Left cardiac atrium (tissue), 4 donors: ENCODE results near the gene MAP7. TPM values are rescaled to one million over a fixed set of nuclear protein-coding genes. Genes with fewer than 3 reads are reported as not detected.
"Not testable (repeated sequence)": the region's sequence is repeated elsewhere in the genome, so short reads cannot be mapped to it uniquely, and the experiment has no call there.

Source experiments
- ATAC-seq, 2 donors: fragments of 200-7000 bp; cut with Tn5 transposase; one replicate each; pipeline ENCODE4 v1.9.1; 2020; ENCODE audit warnings: mild to moderate bottlenecking in 2 of 2, moderate library complexity in 2 of 2
- DNase-seq: peaks from one replicate; pipeline ENCODE4 v3.0.0-alpha.2; 2020
- intact Hi-C, 2 donors: fragments of 100-400 bp; cut with DNase I; formaldehyde crosslinking; loops; one replicate each; pipeline versions ENCODE4 v1.14.1 to v1.15.1; 2022 to 2023
- long read RNA-seq: library from polyadenylated mRNA; unstranded; transcript quantifications from one replicate; pipeline ENCODE4 v2.0.0, GENCODE V29; 2021
- total RNA-seq, 2 donors: library from RNA; stranded (reverse); fragmentation: NEBNext Ultra II Directional; extraction: Animal tissue kit (Norgen Biotek cat#: 25700); gene quantifications; one replicate each; pipeline ENCODE4 v1.2.1, GENCODE V29; 2021
- donor health status: DM: no; HTN: yes; CAD: no.
- donor health status: DM: no; HTN: yes; CAD: no; lungs with severe emphysema.
- donor health status: DM: yes; HTN: yes; CAD: no.
- donor health status: Dilated cardiomyopathy.

The MAP7 gene
- total RNA-seq = 1 to 10 TPM; 2.2 to 2.3 TPM
- long read RNA-seq, full-length matches to known transcripts = 3 of 6 reads
- long read RNA-seq, partial matches to known transcripts = 2 of 6 reads
- long read RNA-seq, other reads (novel, unspliced or antisense) = 1 of 6 reads

- ATAC-seq (peak; percentile 87 to 95), DNase-seq (peak; percentile 64)
- intact Hi-C loops = no loop called here
These were observed at the start of gene MAP7 for GRCh38 chr6:136550330-136551071. TSS of gene MAP7 (minus strand) at chr6:136550422. CDS start at chr6:136550408, 14 bp downstream.

- intact Hi-C loops = no loop called here
- ATAC-seq = no peak
- DNase-seq = no peak
These were observed 49.2 kb upstream of the MAP7 start for GRCh38 chr6:136599329-136600011.

- ATAC-seq (no peak), DNase-seq (no peak)
- intact Hi-C loops = no loop called here
These were observed 47.8 kb upstream of the MAP7 start for GRCh38 chr6:136598048-136598447.

GRCh38 chr6:136594671-136595070 lies 44.4 kb upstream of the MAP7 start:
- no peak for DNase-seq
- ATAC-seq = no peak
- intact Hi-C loops = no loop called here

DNA sequence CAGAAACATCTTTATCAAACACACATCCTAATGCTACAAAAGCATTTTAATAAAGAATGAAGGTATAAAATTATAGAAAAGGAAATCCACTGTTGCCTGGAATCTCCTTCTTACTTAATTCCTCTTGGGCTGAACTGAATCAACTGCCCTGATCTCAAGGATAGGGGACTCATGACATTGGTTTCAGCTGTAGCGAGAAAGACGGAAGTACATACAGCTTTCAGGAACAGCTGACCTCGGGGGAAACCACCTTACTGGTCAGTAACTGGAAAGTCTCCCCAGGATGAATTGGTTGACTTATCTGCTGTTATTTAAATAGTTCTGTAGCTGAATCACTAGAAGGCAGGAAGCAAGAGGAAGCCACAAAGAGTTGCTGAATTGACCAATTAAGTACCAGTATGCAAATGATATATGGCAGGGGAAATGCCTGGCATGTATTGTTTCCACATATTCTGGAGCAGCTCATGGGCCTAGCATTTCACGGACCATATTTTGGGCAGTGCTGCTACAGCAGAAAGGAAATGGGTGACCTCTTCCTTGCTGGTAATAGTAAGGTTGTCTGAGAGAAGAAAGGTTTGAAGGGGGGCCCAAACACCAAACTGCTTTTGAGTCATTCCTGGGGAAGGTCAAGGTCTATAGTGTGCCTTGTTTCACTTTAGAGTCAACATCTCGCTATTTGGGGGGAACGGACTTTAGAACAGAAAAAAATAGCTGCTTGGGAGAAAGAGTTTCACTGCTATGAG lies 43.7 kb upstream of the MAP7 start:
- intact Hi-C loops = no loop called here
- peak; percentile 65 to 82 for ATAC-seq
- DNase-seq = no peak

DNA sequence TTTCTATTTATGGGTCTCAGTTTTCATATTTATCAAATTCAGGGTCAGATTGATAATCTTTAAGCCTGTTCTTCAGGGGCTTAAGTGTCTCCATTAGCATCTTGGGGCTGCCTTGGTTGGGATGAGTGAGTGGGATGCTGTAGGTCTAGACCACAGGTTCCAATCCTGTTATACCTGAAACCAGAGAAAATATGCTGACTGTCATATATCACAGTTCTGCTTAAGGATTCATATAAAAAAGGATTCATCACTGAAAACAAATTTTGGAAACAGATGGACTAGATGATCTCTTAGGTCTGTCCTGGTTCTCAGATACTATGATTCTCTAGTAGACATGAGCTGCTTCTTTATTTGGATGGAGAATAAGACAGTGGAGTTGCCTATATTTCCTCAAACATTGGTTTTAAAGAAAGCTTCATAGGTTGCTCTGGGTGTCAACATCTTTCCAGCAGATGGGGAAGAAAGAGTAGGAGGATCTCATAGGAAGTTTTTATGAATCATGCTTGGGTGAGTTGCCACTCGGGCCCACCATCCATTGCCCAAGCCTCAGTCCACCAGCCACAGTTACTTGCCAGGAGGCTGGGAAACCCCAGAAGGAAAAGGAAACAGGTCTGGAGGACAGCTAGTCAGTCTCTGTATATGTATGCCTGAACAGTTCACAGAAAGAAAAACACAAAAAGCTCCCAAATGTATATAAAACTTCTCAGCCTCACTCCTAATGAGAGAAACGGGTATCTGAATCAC lies 42.9 kb upstream of the MAP7 start:
- intact Hi-C loops = no loop called here
- DNase-seq = no peak
- ATAC-seq = no peak

GRCh38 chr6:136591617-136592016 lies 41.4 kb upstream of the MAP7 start:
- ATAC-seq (no peak), DNase-seq (no peak)

GRCh38 chr6:136590846-136591245 lies 40.6 kb upstream of the MAP7 start:
- DNase-seq, ATAC-seq, intact Hi-C loops: not testable (repeated sequence)

More at GRCh38 chr6:136591617-136592016, 41.4 kb upstream of the MAP7 start:
- intact Hi-C loops = no loop called here

DNA sequence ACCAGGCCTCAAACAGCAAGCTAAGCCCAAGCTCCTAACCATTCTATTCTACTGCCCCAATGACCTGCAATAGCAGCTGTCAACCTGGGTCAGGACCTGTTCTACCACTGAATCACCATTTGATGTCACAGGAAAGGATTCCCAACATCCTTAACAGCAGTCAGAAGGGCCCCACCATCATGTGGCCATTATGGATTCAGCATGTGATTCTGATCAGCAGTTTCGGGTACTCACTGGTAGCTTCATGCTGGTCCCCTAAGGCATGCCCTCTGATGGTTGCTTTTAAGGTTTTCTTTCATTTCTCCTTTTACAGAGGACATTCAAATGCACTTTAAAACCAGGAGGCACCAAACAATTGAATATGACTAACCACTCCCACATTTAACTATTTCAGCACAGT lies 37.3 kb upstream of the MAP7 start:
- ATAC-seq (no peak), DNase-seq (no peak)
- intact Hi-C loops = no loop called here

GRCh38 chr6:136586295-136586694 lies 36.1 kb upstream of the MAP7 start:
- intact Hi-C loops = no loop called here
- DNase-seq = no peak
- ATAC-seq = peak; percentile 62 to 80

- intact Hi-C loops, DNase-seq, ATAC-seq: not testable (repeated sequence)
These were observed 35.3 kb upstream of the MAP7 start for GRCh38 chr6:136585523-136585922.

- DNase-seq, intact Hi-C loops, ATAC-seq: not testable (repeated sequence)
These were observed 34.1 kb upstream of the MAP7 start for GRCh38 chr6:136584290-136584689.

- no peak for DNase-seq
- ATAC-seq = peak; percentile 15 to 62
- intact Hi-C loops = no loop called here
These were observed 32.7 kb upstream of the MAP7 start for GRCh38 chr6:136582711-136583471.

GRCh38 chr6:136579800-136580199 lies 29.6 kb upstream of the MAP7 start:
- DNase-seq = no peak
- intact Hi-C loops = no loop called here
- no peak for ATAC-seq

GRCh38 chr6:136576821-136577220 lies 26.6 kb upstream of the MAP7 start:
- intact Hi-C loops = no loop called here
- DNase-seq = no peak
- no peak for ATAC-seq

DNA sequence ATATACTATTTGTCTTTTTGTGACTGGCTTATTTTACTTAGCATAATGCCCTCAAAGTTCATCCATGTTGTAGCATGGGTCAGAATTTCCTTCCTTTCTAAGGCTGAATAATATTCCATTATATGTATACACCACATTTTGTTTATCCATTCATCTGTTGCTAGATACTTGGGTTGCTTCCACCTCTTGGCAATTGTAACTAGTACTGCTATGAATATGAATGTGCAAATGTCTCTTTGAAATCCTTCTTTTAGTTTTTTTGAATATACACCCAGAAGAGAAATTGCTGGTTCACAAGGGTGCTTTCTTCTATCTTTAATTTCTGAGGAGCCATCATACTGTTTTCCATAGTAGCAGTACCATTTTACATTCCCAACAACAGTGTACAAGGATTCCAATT lies 21.3 kb upstream of the MAP7 start:
- DNase-seq (no peak), ATAC-seq (no peak)
- intact Hi-C loops = no loop called here

GRCh38 chr6:136571065-136571464 lies 20.8 kb upstream of the MAP7 start:
- no peak for DNase-seq
- intact Hi-C loops = no loop called here
- no peak for ATAC-seq

- intact Hi-C loops = no loop called here
- ATAC-seq (peak in 1 of 2 donors; percentile 32), DNase-seq (no peak)
These were observed 17.9 kb upstream of the MAP7 start for GRCh38 chr6:136568129-136568528.
